Neural cell (in vitro differentiated cells): ENCODE results near the gene HAUS3.

Source experiments
- CTCF ChIP-seq: fragments of 450-650 bp; IDR thresholded peaks from 2 replicates; pipeline ENCODE4 v1.5.1; 2014; ENCODE audit warnings: antibody characterized with exemption, mild to moderate bottlenecking, moderate library complexity; ENCODE audit not compliant: poor library complexity, severe bottlenecking
- EP300 ChIP-seq: fragments of 450-650 bp; conservative IDR thresholded peaks from 2 replicates; pipeline ENCODE4 v1.6.1; 2014; ENCODE audit warnings: antibody characterized with exemption, mild to moderate bottlenecking, moderate library complexity; ENCODE audit not compliant: poor library complexity, severe bottlenecking
- EZH2 ChIP-seq: fragments of 200-600, 300-800 bp; shearing (Covaris generic), sonication (generic); IDR thresholded peaks from 2 replicates; pipeline ENCODE4 v1.6.1; 2014; ENCODE audit warnings: antibody characterized with exemption, low read length, borderline replicate concordance, mild to moderate bottlenecking; ENCODE audit not compliant: insufficient read depth, poor library complexity, severe bottlenecking
- POLR2AphosphoS5 ChIP-seq: IDR thresholded peaks from 2 replicates; pipeline ENCODE4 v1.6.1; 2012
- SMC3 ChIP-seq: fragments of 450-650 bp; conservative IDR thresholded peaks from 2 replicates; pipeline ENCODE4 v1.6.1; 2014; ENCODE audit warnings: antibody characterized with exemption, mild to moderate bottlenecking, moderate library complexity; ENCODE audit not compliant: poor library complexity
- TAF1 ChIP-seq: IDR thresholded peaks from 2 replicates; pipeline ENCODE4 v1.6.1; 2012; ENCODE audit warnings: low read depth
- TF ChIP-seq, protein P1 (sequence below): IDR thresholded peaks from 2 replicates; pipeline ENCODE4 v1.6.1; 2012; ENCODE audit warnings: borderline replicate concordance

DNA sequence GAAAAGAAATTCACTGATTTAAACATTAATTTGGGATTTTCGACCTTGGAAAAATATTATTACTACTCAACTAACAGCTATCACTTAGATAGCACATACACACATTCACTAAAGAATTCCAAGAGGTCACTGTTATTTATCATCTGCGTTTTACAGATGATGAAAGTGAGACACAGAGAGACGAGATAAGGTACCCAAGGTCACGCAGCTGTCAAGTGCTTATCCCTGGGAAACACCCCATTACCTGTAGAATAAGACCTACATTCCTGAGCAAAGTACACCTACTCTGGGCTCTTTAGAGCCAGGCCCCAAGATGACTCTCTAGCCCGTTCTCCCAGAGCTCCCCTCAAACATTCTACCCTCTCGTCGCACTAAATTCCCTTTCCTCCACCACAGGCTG lies 48.6 kb downstream of the HAUS3 start:
- TF ChIP-seq CTCF (no peak), EP300 (no peak), POLR2AphosphoS5 (no peak), EZH2 (no peak), SMC3 (no peak), TAF1 (no peak)
- TF ChIP-seq, protein P1, sequence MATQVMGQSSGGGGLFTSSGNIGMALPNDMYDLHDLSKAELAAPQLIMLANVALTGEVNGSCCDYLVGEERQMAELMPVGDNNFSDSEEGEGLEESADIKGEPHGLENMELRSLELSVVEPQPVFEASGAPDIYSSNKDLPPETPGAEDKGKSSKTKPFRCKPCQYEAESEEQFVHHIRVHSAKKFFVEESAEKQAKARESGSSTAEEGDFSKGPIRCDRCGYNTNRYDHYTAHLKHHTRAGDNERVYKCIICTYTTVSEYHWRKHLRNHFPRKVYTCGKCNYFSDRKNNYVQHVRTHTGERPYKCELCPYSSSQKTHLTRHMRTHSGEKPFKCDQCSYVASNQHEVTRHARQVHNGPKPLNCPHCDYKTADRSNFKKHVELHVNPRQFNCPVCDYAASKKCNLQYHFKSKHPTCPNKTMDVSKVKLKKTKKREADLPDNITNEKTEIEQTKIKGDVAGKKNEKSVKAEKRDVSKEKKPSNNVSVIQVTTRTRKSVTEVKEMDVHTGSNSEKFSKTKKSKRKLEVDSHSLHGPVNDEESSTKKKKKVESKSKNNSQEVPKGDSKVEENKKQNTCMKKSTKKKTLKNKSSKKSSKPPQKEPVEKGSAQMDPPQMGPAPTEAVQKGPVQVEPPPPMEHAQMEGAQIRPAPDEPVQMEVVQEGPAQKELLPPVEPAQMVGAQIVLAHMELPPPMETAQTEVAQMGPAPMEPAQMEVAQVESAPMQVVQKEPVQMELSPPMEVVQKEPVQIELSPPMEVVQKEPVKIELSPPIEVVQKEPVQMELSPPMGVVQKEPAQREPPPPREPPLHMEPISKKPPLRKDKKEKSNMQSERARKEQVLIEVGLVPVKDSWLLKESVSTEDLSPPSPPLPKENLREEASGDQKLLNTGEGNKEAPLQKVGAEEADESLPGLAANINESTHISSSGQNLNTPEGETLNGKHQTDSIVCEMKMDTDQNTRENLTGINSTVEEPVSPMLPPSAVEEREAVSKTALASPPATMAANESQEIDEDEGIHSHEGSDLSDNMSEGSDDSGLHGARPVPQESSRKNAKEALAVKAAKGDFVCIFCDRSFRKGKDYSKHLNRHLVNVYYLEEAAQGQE: no peak
